ENCODE results near the gene KRT86.
"Not testable (repeated sequence)": the region's sequence is repeated elsewhere in the genome, so short reads cannot be mapped to it uniquely, and the experiment has no call there.

Gene KRT86

GRCh38 chr12:52295663-52296062 lies 21.2 kb downstream of the KRT86 start:
- no peak for DNase-seq

GRCh38 chr12:52296572-52297215 lies 22.2 kb downstream of the KRT86 start:
- DNase-seq = no peak

DNA sequence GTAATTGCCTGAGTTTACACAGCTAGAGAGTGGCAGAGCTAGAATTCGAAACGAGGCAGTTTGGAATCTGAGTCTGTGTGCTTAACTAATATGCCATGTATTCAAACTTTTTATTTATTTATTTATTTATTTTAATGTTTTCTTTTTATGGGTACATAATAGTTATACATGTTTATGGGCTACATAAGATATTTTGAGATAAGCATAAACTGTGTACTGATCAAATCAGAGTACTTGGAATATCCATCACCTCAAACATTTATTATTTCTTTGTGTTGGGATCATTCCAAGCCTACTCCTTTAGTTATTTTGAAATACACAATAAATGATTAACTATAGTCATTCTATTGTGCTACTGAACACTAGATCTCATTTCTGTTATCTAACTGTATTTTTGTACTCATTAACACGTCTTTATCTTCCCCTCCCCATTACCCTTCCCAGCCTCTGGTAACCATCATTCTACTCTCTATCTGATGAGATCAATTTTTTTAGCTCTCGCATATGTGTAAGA lies 24.3 kb downstream of the KRT86 start:
- DNase-seq = no peak

- DNase-seq = no peak
These were observed 26.6 kb downstream of the KRT86 start for GRCh38 chr12:52300796-52301691.

GRCh38 chr12:52301721-52302120 lies 27.3 kb downstream of the KRT86 start:
- not testable (repeated sequence) for DNase-seq

- DNase-seq = not testable (repeated sequence)
These were observed 27.9 kb downstream of the KRT86 start for GRCh38 chr12:52302242-52302914.

DNA sequence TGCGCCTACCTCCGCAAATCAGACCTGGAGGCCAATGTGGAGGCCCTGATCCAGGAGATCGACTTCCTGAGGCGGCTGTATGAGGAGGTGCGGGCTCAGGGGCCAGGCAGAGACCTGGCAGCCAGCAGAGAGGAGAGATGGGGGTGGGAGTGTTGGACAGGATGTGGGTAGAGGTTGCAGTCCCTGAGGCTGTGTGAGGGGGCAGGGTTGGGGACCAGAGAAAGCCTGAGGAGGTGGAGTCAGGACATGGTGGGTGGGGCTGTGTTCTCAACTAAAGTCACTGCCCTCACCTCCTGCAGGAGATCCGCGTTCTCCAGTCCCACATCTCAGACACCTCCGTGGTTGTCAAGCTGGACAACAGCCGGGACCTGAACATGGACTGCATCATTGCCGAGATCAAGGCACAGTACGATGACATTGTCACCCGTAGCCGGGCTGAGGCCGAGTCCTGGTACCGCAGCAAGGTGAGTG lies 30.5 kb downstream of the KRT86 start:
- DNase-seq = not testable (repeated sequence)

- DNase-seq = no peak
These were observed 31.7 kb downstream of the KRT86 start for GRCh38 chr12:52305921-52306705.

DNA sequence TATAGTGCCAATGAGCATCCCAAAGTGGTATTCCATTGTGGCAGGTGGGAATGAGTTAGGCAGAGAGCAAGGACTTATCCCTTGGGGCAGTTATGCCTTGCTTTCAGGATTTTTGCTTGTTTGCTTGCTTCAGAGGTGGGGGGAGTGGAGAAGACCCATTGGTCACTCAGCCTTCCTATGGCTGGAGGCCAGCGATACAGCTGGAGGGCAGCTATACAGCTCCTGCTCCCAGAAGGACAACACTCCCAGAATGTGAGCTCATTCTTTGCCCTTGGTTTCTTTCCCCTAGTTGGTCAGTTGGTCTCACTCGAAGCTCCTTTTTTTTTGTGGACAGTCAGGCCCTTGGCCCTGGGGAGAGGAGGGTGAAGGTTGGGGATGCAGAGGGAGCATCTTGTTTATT lies 32.3 kb downstream of the KRT86 start:
- DNase-seq = no peak

- DNase-seq = peak; percentile 41
These were observed 33.7 kb downstream of the KRT86 start for GRCh38 chr12:52307836-52308805.

GRCh38 chr12:52308806-52309425 lies 34.5 kb downstream of the KRT86 start:
- DNase-seq = no peak

DNA sequence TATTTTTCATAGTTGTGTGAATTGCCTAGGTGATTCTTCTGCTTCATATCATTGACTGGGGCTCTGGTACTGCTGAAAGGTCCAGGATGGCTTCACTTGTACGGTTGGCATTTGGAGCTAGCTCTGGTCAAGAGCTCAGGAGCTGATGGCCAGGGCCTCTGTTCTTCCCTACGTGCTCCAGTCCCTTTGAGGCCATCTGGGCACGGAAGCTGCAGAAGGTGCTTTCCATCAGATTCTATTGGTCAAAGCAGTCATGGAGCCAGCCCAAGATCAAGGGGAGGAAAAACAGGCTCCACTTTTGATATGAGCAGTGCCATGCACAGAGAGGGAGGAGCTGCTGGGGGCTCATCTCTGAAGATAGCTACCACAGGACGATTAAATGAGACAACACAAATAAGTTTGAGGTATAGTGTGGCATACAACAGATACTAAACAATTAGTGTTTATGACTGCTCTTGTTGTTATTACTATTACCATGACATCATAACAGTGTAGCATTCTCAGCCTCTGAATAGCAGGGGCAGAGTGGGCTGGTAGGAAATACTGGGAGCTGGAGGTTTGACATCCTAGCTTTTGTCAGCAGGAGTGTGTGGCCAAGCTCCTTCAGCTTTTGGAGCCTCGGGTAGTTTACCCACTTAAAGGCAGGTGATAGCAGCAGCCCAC lies 36.3 kb downstream of the KRT86 start:
- no peak for DNase-seq

GRCh38 chr12:52311285-52311648 lies 36.8 kb downstream of the KRT86 start:
- no peak for DNase-seq

DNA sequence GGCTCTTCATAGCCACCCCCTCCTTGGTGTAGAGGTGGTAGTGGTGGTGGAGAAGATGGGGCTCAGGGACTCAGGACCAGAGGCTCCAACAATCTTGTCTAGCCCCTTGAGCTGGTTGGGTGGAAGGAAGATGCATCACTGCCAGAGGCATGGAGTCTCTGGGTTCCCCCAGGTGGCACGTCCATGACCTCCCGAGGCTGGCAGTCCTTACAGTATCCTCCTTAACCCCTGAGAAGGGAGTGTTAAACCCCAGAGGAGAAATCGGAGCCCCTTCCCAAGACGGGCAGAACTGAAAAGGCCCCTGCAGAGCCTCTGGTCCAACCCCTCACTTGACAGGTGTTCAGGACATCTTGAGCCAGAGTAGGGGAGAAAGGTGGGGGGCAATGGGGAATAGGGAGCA lies 37.6 kb downstream of the KRT86 start:
- DNase-seq = no peak

GRCh38 chr12:52313461-52313860 lies 39.0 kb downstream of the KRT86 start:
- DNase-seq = no peak

GRCh38 chr12:52313926-52314325 lies 39.5 kb downstream of the KRT86 start:
- no peak for DNase-seq

DNA sequence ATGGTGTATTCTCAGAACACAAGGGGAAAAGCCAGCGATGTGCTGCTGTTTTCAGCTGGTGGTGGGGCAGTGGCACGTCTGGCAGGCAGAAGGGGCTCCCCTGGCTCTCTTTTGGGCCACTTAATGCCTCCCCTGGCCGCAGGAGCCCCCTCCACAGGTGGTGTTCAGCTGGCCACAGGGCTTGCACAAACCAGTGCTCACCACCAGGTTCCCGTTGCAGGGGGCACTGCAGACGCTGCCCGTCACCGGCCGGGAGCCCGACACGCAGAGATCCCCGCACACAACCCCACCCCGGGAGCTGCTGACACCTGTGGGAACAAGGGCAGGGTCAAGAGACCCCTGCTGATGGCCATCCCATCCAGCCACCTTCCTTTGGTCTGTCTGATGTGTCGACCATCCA lies 40.1 kb downstream of the KRT86 start:
- no peak for DNase-seq

- DNase-seq = not testable (repeated sequence)
These were observed 41.3 kb downstream of the KRT86 start for GRCh38 chr12:52315721-52316120.

DNA sequence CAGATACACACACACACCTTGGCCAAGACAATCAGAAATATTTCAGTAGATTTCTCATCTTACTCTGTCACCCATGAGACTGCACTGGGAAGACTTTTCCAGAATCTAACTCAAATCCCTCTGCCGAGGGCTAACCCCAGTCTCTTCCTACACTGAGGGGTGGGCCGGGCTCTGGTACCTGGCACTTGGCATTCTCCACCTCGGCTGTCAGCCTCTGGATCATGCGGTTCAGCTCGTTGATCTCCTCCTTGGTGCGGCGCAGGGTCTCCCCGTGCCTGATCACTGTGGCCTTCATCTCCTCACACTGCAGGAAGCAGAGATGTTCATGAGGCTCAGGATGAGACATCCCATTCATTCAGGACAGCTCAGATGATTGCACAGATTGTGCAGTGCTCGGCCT lies 41.8 kb downstream of the KRT86 start:
- DNase-seq = no peak

DNA sequence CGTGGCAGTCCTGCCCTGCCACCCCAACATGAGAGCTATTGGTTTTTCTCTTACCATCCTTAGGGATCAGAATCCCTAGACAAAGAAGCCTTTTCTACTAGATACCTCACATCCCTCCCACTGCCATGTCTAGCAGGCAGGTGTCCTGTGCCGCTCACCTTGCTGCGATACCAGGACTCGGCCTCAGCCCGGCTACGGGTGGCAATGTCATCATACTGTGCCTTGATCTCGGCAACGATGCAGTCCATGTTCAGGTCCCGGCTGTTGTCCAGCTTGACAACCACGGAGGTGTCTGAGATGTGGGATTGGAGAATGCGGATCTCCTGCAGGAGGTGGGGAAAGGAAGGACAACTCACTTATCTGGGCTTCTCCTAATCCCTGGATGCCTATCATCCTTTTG lies 42.3 kb downstream of the KRT86 start:
- no peak for DNase-seq

Measured in NCI-H748 treated with DMSO at 0.1 percent for 48 hours (cell line).